GM18505 (cell line): ENCODE data around the gene MCF2L2.

Experiments
- ATAC-seq: cut with Tn5 transposase; IDR thresholded peaks from one replicate; pipeline ENCODE4 v1.9.1; 2021; ENCODE audit not compliant: unreplicated experiment
- POLR2A ChIP-seq: IDR thresholded peaks from 4 replicates; pipeline ENCODE4 v1.6.1; 2011; ENCODE audit warnings: borderline replicate concordance; ENCODE audit not compliant: insufficient read depth, insufficient read length; ENCODE audit errors: extremely low read depth

The MCF2L2 gene

DNA sequence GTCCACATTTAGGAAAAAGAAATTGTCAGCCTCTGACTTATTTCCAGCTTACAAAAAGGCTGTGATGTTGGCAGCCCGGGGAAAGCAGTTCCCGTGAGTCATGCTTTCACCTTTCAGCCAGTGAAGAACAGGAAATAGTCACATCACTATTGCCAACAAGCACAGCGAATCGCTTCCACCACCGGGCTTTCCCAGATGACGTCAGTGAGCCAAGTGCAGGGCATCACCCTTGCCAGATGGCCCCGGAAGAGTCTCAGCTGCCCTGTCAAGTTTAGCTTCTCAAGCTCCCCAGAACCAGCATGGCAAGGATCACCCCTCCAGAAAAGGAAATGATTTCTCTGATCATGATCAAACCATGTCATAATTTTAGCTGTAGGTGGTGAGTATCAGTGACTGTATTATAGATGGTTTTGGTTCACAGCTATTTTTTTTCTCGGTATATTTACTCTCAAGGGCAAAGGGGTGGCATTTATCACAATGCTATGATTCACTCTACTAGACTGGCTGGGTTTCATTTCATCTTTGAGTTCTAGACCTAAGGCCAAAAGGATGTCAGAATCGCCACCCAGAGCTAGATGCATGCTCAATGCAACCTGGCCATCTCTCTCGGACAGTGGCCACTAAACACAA is 142.5 kb downstream of the MCF2L2 start:
- TF ChIP-seq POLR2A, result peak; percentile 33
- peak; percentile 96 for ATAC-seq

DNA sequence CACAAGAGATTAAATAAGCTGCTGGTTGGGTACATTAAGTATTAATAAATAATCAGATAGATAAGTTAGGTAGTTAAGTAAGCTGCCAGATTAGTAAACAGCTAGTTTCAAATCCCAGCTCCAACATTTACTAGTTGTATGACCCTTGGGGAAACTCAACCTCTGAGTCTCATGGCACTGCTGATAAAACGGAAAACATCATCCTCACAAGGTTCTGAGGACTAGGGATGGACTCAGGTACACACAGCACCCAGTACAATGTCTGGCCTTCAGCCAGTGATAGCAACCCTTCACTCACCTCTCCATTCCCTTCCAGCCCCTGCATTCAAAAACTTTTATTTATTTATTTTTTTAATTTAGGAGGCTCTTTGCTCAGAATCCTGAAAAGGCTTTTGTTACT is 143.1 kb downstream of the MCF2L2 start:
- no peak for TF ChIP-seq POLR2A
- ATAC-seq, result no peak

DNA sequence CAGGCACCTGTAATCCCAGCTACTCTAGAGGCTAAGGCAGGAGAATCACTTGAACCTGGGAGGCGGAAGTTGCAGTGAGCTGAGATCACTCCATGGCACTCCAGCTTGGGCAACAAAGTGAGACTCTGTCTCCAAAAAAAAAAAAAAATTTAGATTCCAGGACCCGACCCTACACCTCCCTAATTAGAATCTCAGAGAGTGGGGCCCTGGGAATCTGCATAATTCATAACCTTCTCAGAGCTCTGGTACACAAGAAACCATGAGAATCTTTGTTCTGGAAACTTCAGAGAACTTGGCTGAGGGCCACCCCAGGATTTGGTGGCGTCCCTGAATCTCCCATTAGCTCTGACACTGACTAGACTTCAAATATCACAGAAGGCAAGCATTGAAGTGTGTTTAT is 143.8 kb downstream of the MCF2L2 start:
- ATAC-seq, result no peak
- TF ChIP-seq POLR2A, result no peak

DNA sequence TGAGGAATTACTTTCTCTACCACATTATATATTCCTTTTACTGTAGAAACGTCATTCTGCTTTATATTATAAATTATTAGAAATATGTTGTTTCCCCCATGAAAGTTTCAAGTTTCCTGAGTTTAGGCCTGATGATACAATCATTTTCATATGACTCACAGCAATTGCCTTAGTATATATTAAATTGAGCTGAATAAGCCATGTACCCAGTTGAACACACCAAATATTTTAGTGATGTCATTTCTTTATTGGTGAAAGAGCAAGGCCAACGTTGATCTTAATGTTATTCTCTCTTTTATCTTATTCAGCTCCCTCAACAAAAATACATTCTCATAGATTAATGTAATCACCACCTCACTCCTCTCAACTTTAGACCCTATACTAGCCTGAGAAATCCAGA is 144.5 kb downstream of the MCF2L2 start:
- ATAC-seq, result no peak
- no peak for TF ChIP-seq POLR2A

DNA sequence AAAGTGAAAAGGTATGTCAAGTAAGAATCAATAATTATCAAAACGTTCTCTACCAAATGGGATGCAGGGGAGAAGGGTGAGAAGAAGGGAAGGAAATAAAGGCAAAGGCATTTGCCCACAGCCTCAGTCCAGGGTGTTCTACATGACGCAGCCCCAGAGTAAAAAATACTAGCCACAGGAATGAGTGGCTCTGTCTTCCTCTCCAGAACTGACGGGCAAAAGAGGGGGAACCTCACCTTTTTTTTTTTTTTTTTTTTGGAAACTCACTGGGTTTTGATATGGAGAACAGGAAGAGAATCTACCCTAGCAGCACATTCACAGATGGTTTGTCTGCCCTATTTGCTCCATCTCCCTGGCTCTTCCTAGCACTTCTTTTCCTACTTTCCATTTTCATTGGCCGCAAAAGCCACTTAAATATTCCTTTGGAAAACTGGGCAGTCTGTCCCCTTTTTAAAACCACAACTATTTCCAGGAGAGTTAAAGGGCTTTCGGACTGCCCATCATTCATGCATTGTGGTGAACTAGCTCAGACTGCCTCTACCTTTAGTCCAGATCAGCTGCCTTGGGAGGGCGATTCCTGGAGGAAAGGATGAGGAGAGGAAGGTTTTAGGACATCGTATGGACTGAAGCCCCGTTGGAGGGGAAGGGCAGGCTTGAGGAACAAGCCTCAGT is 147.2 kb downstream of the MCF2L2 start:
- no peak for TF ChIP-seq POLR2A
- ATAC-seq, result no peak

DNA sequence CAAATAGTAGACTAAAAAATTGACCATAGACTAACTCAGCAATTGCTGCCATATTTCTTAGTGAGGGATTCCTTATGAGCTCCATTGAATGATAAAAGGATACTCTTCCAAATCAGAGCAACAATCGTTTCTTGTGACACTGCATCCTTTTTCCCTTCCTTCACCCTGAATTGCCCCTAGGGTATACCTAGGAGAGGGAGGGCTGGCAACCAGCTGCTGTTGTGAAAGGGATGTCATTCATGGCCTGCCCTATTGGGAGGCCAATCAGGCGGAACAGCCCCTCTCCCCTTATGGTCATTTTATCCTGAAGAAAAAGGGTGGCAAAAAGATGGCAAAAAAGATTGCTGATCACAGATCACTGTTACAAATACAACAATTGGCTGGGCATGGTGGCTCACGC is 149.0 kb downstream of the MCF2L2 start:
- ATAC-seq, result no peak
- TF ChIP-seq POLR2A, result no peak

DNA sequence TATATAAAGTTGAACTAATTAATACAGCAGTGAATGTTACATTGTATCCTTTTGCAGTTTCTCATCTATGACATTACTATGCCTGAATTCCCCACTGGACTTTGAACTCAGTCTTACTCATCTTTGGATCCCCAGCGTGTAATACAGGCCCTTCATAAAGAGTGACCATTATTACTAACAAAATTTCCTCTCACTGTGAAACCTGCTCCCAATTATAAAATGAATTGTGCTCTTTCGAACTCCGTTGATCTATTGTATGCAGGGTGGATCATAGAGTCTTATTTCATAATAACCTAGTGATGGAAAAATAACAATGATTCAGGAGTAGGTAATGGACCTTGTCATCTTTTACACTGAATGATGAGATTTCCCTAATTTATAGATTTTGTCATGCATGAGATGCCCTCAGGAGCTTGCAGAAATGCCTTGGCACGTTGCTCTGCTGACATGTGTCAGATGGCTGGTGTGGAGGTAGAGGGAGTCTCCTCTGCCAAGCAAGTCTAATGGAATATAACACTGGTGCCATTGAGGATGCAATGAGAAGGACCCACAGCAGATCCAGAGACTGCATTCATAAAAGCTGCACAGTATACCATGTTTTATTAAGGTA is 149.8 kb downstream of the MCF2L2 start:
- ATAC-seq, result no peak
- TF ChIP-seq POLR2A, result no peak

DNA sequence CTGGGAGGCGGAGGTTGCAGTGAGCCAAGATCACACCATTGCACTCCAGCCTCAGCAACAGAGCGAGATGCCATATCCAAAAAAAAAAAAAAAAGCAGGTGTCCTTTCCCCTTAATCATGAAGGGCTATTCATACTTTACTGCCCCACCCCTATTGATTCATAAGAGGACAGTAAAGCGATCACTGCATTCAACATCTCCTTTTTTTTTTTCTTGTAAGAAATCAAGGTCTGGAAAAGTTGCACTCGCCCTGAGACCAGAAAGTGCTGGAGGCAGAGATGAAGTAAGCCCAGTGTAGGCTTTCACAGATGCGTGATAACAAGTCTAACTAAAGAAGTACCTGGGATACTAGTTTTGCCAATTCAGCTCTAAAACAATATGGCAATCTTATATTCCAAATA is 151.2 kb downstream of the MCF2L2 start:
- no peak for TF ChIP-seq POLR2A
- ATAC-seq, result no peak

DNA sequence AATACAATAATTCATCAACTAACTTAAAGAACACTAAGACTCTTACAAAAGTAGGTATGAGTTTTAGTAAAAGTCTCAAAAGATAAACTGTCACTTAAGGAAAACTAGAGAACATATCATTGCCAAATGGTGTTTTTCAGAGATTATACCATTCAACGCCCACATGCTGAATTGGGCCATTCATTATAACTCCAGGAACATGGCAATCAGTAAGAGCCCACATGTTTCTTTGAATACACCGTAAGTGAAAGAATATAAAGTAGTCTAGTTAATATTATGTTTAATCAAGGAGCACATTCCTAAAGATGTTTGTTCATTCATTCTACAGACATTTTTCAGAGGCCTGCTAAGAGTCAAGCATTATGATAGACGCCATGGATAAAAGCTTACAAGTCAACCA is 152.5 kb downstream of the MCF2L2 start:
- ATAC-seq, result no peak
- TF ChIP-seq POLR2A, result no peak

DNA sequence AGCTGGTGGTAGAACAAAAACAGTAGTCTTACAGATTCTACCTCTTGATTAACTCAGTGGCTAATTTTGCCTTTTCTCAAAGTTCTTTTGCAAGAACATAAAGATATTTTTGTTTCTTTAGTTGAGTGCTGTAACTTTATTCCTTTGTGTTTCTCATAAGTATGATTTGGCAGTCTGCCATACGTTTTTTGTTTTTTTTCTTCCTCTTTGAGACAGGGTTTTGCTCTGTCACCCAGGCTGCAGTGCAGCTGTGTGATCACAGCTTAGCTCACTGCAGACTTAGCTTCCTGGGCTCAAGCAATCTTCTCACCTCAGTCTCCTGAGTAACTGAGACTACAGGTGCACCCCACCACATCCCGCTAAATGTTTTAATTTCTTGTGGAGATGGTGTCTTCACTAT is 153.0 kb downstream of the MCF2L2 start:
- no peak for TF ChIP-seq POLR2A
- no peak for ATAC-seq

DNA sequence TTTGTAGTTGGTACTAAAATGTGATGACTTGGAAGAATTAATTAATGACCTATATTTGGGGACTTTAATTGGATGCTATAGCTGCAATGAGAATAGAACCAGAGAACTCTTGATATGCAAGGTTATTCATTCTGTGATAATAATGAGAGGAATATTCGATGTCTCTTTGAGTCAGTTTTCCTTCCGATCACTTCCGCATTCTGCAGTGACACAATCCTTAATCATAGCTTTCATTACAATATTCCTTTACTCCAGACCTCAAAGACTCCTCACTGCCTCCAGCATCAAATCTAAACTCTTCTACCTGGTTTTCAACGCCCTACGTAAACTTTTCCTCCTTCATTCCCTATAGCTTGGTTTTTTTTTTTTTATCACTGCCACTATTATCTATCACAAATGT is 153.8 kb downstream of the MCF2L2 start:
- no peak for TF ChIP-seq POLR2A
- ATAC-seq, result no peak

DNA sequence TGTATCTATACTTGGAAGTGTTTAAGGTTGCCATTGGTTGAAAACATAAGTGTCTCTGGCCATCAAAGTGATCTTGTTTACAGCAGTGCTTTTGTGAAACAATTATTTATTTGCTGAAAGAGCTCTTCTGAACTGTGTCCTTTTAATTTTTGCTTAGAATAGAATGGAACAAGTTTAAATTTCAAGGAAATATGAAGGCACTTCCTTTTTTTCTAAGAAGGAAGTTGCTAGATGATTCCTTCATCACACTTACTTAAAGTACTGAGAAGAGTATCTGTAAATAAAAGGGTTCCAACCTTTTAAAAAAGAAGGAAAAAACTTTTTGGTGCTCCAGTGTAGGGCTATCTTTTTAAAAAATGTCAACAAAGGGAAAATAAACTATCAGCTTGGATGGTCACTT is 155.6 kb downstream of the MCF2L2 start:
- TF ChIP-seq POLR2A, result no peak
- no peak for ATAC-seq

DNA sequence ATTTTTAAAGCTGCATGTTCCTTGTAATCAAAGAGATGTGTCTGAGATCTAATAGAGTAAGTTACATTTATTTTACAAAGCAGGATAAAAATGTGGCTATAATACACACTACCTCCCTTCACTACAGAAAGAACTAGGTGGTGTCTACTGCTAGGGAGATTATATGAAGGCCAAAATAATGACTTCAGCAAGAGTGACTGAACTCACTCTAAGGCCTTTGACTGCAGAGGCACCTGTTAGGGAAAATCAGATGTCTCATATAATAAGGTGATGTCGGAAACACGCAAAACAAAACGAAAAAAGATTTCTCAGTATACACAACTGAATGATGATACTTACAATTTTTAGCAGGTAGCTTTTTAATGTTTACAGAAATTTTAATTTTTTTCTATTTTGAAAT is 156.3 kb downstream of the MCF2L2 start:
- no peak for TF ChIP-seq POLR2A
- no peak for ATAC-seq

DNA sequence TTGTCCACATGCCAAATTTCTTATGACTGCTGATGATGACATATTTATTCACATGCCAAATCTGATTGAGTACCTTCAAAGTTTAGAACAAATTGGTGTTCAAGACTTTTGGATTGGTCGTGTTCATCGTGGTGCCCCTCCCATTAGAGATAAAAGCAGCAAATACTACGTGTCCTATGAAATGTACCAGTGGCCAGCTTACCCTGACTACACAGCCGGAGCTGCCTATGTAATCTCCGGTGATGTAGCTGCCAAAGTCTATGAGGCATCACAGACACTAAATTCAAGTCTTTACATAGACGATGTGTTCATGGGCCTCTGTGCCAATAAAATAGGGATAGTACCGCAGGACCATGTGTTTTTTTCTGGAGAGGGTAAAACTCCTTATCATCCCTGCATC is 158.1 kb downstream of the MCF2L2 start:
- no peak for ATAC-seq
- TF ChIP-seq POLR2A, result no peak
